Renal cortex interstitium (tissue), 3 donors: ENCODE data around the gene TFAM. TPM values are rescaled to one million over a fixed set of nuclear protein-coding genes. Genes with fewer than 3 reads are reported as not detected.

ENCODE experiments used
- polyA plus RNA-seq, 3 donors: library from polyadenylated mRNA; unstranded; fragments of 120-200 nt; gene quantifications; one replicate each; pipeline ENCODE4 v1.2.1, GENCODE V29; 2013; ENCODE audit not compliant: insufficient read length in 3 of 3

The TFAM gene
- polyA plus RNA-seq, 3 donors: 70.9 to 87.3 (median 71.8) TPM

Other genes starting within 250 kb of the TFAM start
- 1 to 10 TPM; 6.2 to 7.7 (median 7.5) TPM for gene IPMK, start 117.5 kb upstream of the TFAM start, polyA plus RNA-seq
- gene CISD1, start 116.2 kb upstream of the TFAM start, polyA plus RNA-seq: 10 to 100 TPM; 44.9 to 60.2 (median 53.4) TPM
- 10 to 100 TPM; 34.1 to 46.7 (median 35.7) TPM for gene UBE2D1, start 50.4 kb upstream of the TFAM start, polyA plus RNA-seq
- gene BICC1, start 127.5 kb downstream of the TFAM start, polyA plus RNA-seq: 10 to 100 TPM; 70.8 to 94.6 (median 83.3) TPM